CD4-positive, alpha-beta T cell (primary cell): ENCODE data around the gene SLFN11. TPM values are rescaled to one million over a fixed set of nuclear protein-coding genes. Genes with fewer than 3 reads are reported as not detected.

Experiments
- ATAC-seq: fragments of 200-7000 bp; cut with Tn5 transposase; one replicate; pipeline ENCODE4 v1.10.0; 2022; ENCODE audit warnings: mild to moderate bottlenecking; ENCODE audit not compliant: poor library complexity
- CTCF ChIA-PET: fragments of 350-600 bp; sonication (Branson Sonifier 250); formaldehyde crosslinking; loops from one replicate; lab custom pipeline; 2021; ENCODE audit warnings: antibody characterized with exemption, inconsistent platforms; lab: Charles Lee
- POLR2A ChIA-PET: fragments of 350-600 bp; sonication (Branson Sonifier 250); formaldehyde crosslinking; loops from one replicate; lab custom pipeline; 2021; ENCODE audit warnings: antibody characterized with exemption, inconsistent platforms; lab: Charles Lee
- DNase-seq, 14 experiments: peaks; one replicate each; pipeline ENCODE4 v3.0.0-alpha.2; 2013 to 2020; ENCODE audit warnings: mixed read lengths in 2 of 14
- H3K27ac ChIP-seq, 2 donors: one replicate each; pipeline versions ENCODE4 v1.5.1 to v1.7.0; 2013; ENCODE audit warnings: low read length in 2 of 2, low read depth in 1 of 2, mild to moderate bottlenecking in 1 of 2
- H3K27me3 ChIP-seq, 2 experiments: 1 replicate in 1 of 2; 2 replicates in 1 of 2; pipeline versions ENCODE4 v1.6.1 to v1.7.0; 2013; ENCODE audit warnings: low read length in 2 of 2, control low read depth in 1 of 2, mild to moderate bottlenecking in 1 of 2, moderate library complexity in 1 of 2; ENCODE audit not compliant: insufficient read depth in 2 of 2, control insufficient read depth in 1 of 2
- H3K36me3 ChIP-seq: one replicate; pipeline ENCODE4 v1.6.1; 2013; ENCODE audit warnings: low read length, control low read depth; ENCODE audit not compliant: insufficient read depth
- H3K4me1 ChIP-seq: one replicate; pipeline ENCODE4 v1.6.1; 2013; ENCODE audit warnings: low read length, control low read depth; ENCODE audit not compliant: insufficient read depth
- H3K4me3 ChIP-seq: one replicate; pipeline ENCODE4 v1.5.1; 2013; ENCODE audit warnings: mild to moderate bottlenecking, low read length, moderate library complexity
- H3K9me3 ChIP-seq, 2 experiments: 1 replicate in 1 of 2; 2 replicates in 1 of 2; pipeline versions ENCODE4 v1.6.1 to v1.7.0; 2013; ENCODE audit warnings: low read length in 2 of 2, mild to moderate bottlenecking in 2 of 2, control low read depth in 1 of 2, moderate library complexity in 1 of 2; ENCODE audit not compliant: control insufficient read depth in 1 of 2, insufficient read depth in 1 of 2
- H3K27ac Mint-ChIP-seq: one replicate; pipeline ENCODE4 v1.8.0; 2020; ENCODE audit warnings: mixed read lengths
- H3K27me3 Mint-ChIP-seq: one replicate; pipeline ENCODE4 v1.8.0; 2021; ENCODE audit warnings: mixed read lengths
- H3K36me3 Mint-ChIP-seq: one replicate; pipeline ENCODE4 v1.8.0; 2021; ENCODE audit warnings: low read depth, mixed read lengths
- H3K4me1 Mint-ChIP-seq: one replicate; pipeline ENCODE4 v1.8.0; 2021; ENCODE audit warnings: low read depth, mixed read lengths
- H3K4me3 Mint-ChIP-seq: one replicate; pipeline ENCODE4 v1.8.0; 2020; ENCODE audit warnings: mild to moderate bottlenecking, mixed read lengths
- H3K9me3 Mint-ChIP-seq: one replicate; pipeline ENCODE4 v1.8.0; 2020; ENCODE audit warnings: mixed read lengths
- CTCF ChIP-seq: fragments of 200-600 bp; IDR thresholded peaks from one replicate; pipeline ENCODE4 v1.8.0; 2022; ENCODE audit warnings: antibody characterized with exemption, mild to moderate bottlenecking
- intact Hi-C, 2 experiments: fragments of 100-400 bp; cut with DNase I in 1 of 2; cut with micrococcal nuclease in 1 of 2; formaldehyde crosslinking; loops; one replicate each; pipeline versions ENCODE4 v1.15.1 to v1.9.0; 2023 to 2025; cut with DNase I, micrococcal nuclease
- total RNA-seq, 174 experiments: library from RNA in 2 of 174; stranded (reverse) in 2 of 174; gene quantifications; one replicate each; pipeline ENCODE4 v1.2.3 and lab custom pipeline; 2021 to 2026

The SLFN11 gene
- total RNA-seq, 2 experiments from 2014 or later, result 16.5 to 18.5 TPM

DNA sequence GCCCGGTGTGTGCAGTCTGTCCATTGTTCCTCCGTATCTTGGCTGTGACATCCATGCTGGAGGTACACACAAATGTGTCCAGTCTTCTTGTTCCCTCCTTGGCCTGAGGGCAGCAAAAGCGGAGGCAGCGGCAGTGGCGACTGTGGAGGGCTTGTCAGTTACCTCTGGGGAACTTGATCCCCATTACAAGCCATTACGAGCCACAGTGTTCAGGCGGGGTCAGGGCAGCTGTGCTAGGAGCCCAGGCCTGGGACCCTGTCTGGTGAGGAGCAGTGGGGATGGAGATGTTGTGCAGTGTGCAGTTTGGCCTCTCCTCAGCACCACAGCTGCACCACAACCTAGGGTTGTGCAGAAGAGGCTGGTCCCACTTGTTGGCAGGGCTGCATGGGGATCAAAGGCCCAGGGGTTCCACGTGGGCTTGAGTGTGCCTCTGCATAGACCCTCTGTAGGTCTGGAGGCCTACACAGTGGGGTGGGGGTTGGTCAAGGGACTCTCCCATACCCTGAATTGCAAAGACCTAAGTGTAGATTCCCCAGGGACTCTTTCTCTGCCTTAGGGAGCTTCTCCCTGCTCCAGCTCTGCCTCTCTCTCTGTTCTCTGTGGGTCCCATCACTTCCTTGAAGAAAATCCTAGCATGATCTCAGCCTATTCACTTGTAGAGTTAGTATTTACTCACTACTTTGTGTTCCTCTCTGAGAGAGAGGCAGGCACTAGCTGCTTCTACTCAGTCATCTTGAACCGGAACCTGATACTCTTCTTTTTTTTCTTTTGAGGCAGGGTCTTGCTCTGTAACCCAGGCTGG is 58.8 kb downstream of the SLFN11 start:
- H3K27ac ChIP-seq, result peak overlapping the region in 1 of 2 donors; percentile 69
- peaks cover 62% of the 10 kb centered on the region for H3K4me1 Mint-ChIP-seq
- CTCF ChIA-PET, result interaction anchor here (1.5 to 3.5 kb wide), 3 partner anchors 58 to 225 kb away, joined by 3 to 57 read pairs (median 7); no protein-coding TSS in a partner anchor

DNA sequence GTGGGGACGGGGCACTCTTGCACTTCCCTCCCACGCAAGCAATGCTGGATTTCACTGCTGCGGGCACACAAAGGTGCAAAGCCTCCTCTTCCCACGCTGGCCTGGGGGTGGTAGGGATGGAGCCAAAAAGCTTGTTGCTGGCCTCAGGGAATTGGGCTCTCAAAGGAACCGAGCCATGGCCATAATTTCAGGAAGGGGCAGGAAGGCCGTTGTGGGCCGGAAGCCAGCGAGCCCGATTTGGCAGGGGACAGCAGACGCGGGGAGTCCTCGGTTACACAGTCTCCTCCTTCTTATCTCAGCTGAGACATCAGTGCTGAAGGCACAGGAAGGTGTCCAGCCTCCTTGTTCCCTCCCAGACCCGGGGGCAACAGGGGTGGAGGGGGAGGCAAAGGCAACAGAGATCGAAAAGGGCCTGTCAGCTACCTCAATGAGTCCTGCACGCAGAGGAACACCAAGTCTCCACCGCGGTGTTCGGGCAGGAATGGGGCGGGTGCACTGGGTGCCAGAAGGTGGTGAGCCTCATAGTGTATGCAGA is 59.5 kb downstream of the SLFN11 start:
- Mint-ChIP-seq H3K27me3 (no peaks in the 10 kb centered on the region), H3K4me1 (peaks cover 62% of the 10 kb centered on the region), H3K9me3 (no peaks in the 10 kb centered on the region), H3K36me3 (no peaks in the 10 kb centered on the region), H3K27ac (peak overlapping the region; percentile 96), H3K4me3 (peak overlapping the region; percentile 89)
- DNase-seq, result peak in 8 of 14 experiments; percentile 4 to 41 (median 26)
- CTCF ChIA-PET, result interaction anchor here (1.3 to 3.5 kb wide), 9 partner anchors 8 to 265 kb away, joined by 3 to 57 read pairs (median 8); partner anchors contain the start of gene PEX12
- no peak for ATAC-seq
- Histone ChIP-seq H3K4me3 (peak overlapping the region; percentile 77), H3K27ac (peak overlapping the region; percentile 69 to 70), H3K9me3 (no peaks in the 10 kb centered on the region), H3K4me1 (peaks cover 30% of the 10 kb centered on the region), H3K36me3 (no peaks in the 10 kb centered on the region), H3K27me3 (no peaks in the 10 kb centered on the region)
- POLR2A ChIA-PET, result interaction anchor here (0.9 to 4.7 kb wide), 23 partner anchors 9 to 333 kb away, joined by 3 to 84 read pairs (median 8); partner anchors contain the start of genes AP2B1, PEX12, SLFN11 and SLFN12L
- intact Hi-C loops, result loop anchor here (1.0 to 5.0 kb wide), 11 partner anchors 33 to 225 kb away; partner anchors contain the start of genes SLFN11 (in 2 of the 2) and SLFN12 (in 1 of the 2)
- TF ChIP-seq CTCF, result no peak

More for the DNA sequence above, 58.8 kb downstream of the SLFN11 start:
- no peak for TF ChIP-seq CTCF
- Mint-ChIP-seq H3K4me3 (peak overlapping the region; percentile 89), H3K27me3 (no peaks in the 10 kb centered on the region), H3K9me3 (no peaks in the 10 kb centered on the region), H3K36me3 (peaks cover 3% of the 10 kb centered on the region), H3K27ac (peak overlapping the region; percentile 96)
- ATAC-seq (no peak), DNase-seq (peak in 2 of 14 experiments; percentile 8 to 9)
- intact Hi-C loops, result loop anchor here (2.0 to 5.0 kb wide), 2 partner anchors 58 to 118 kb away; partner anchors contain the start of genes SLFN11 (in 1 of the 2) and SLFN12 (in 1 of the 2)
- Histone ChIP-seq H3K9me3 (no peaks in the 10 kb centered on the region), H3K36me3 (no peaks in the 10 kb centered on the region), H3K4me3 (peak overlapping the region; percentile 77), H3K4me1 (peaks cover 30% of the 10 kb centered on the region), H3K27me3 (no peaks in the 10 kb centered on the region)
- POLR2A ChIA-PET, result interaction anchor here (0.5 to 4.7 kb wide), 10 partner anchors 47 to 334 kb away, joined by 3 to 84 read pairs (median 30); partner anchors contain the start of genes SLFN11, SLFN12L and SLFN5
